ENCODE measurements around the gene ISOC1. TPM values are rescaled to one million over a fixed set of nuclear protein-coding genes. Genes with fewer than 3 reads are reported as not detected.

ISOC1 gene
- total and polyA plus RNA-seq, 2 experiments from 2014 or later = 33.7 to 34.2 TPM

- no peak for TF ChIP-seq REST (IDR thresholded peaks at IDR 0.05; ENCODE audit: unreplicated experiment)
- no peak for TF ChIP-seq ZNF114 (CRISPR knock-in tag; IDR thresholded peaks at IDR 0.05)
- TF ChIP-seq EZH2phosphoT487 (IDR thresholded peaks at IDR 0.05; ENCODE audit: unreplicated experiment) = no peak
- no peak for TF ChIP-seq STAT1 (IDR thresholded peaks at IDR 0.05; ENCODE audit: unreplicated experiment)
- TF ChIP-seq ETS1 (IDR thresholded peaks at IDR 0.05) = no peak
These were observed 13.8 kb upstream of the ISOC1 start (continued) for GRCh38 chr5:129080766-129081165.

GRCh38 chr5:129082225-129083136, 12.1 kb upstream of the ISOC1 start:
- Histone ChIP-seq H2AFZ (no peak overlapping the region; the same call in 1 of the 2 replicates), H3K4me1 (ENCODE audit: insufficient read depth) (no peaks in the 10 kb centered on the region), H3K27me3 (ENCODE audit: insufficient read depth) (no peaks in the 10 kb centered on the region), H3K36me3 (ENCODE audit: insufficient read depth) (no peaks in the 10 kb centered on the region), H3K9me2 (ENCODE audit: insufficient read depth) (no peaks in the 10 kb centered on the region), H3K27ac (ENCODE audit: low read depth) (no peak overlapping the region), H4K20me1 (replicated peaks; ENCODE audit: insufficient read depth) (no peaks in the 10 kb centered on the region), H3F3A (replicated peaks; ENCODE audit: low read depth) (no peaks in the 10 kb centered on the region), H3K4me2 (no peak overlapping the region), H3K79me2 (replicated peaks; ENCODE audit: insufficient read depth) (no peaks in the 10 kb centered on the region), H3K4me3 (no peak overlapping the region)
- DNase-seq (ENCODE audit: low spot score) (no peak), ATAC-seq (no peak)
- no peak overlapping the region for H3K4me3 Mint-ChIP-seq
- no peaks in the 10 kb centered on the region for H3K9me3 Mint-ChIP-seq
- no peak overlapping the region for H3K27ac Mint-ChIP-seq
- no peaks in the 10 kb centered on the region for H3K4me1 Mint-ChIP-seq
- no peak for TF ChIP-seq EZH2 (IDR thresholded peaks at IDR 0.05; ENCODE audit: low read depth, unreplicated experiment)
- TF ChIP-seq REST (IDR thresholded peaks at IDR 0.05; ENCODE audit: unreplicated experiment) = no peak
- TF ChIP-seq STAT1 (IDR thresholded peaks at IDR 0.05; ENCODE audit: unreplicated experiment) = no peak
- no peak for TF ChIP-seq ZNF114 (CRISPR knock-in tag; IDR thresholded peaks at IDR 0.05)
- TF ChIP-seq JUNB (IDR thresholded peaks at IDR 0.05; ENCODE audit: unreplicated experiment) = no peak
- H3K27me3 Mint-ChIP-seq (ENCODE audit: insufficient read depth, low read depth, poor library complexity) = no peaks in the 10 kb centered on the region
- H3K36me3 Mint-ChIP-seq (ENCODE audit: low read depth) = no peaks in the 10 kb centered on the region

All from GM23338 (cell line).